ENCODE data around the gene SUSD1.
"Not testable (repeated sequence)": the region's sequence is repeated elsewhere in the genome, so short reads cannot be mapped to it uniquely, and the experiment has no call there.

Gene SUSD1

GRCh38 chr9:112094948-112095681, 80.0 kb downstream of the SUSD1 start:
- no peak for DNase-seq (ENCODE audit: low read depth in 2 of 2)

DNA sequence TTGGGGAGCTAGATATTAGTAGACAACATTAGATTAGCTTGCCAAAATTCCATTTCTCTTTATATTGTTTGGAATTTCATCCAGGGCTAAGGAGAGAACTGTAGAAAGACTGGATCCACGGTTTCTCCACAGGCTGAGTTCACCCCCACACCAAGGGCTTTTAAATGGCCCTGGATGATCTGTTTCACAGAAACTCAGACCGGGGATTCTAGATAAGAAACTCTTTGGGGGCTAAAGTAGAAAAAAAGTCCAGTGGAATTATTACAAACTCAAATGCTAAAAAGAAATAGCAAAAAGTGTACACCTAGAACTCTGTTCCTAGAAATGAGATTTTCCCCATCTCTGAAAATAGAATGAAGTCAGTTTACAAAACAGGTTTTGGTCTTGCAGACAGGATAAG, 80.9 kb downstream of the SUSD1 start:
- no peak for DNase-seq (ENCODE audit: low read depth in 2 of 2)

GRCh38 chr9:112093870-112094216, 81.3 kb downstream of the SUSD1 start:
- DNase-seq (ENCODE audit: low read depth in 2 of 2), result no peak

GRCh38 chr9:112093147-112093869, 81.8 kb downstream of the SUSD1 start:
- DNase-seq (ENCODE audit: low read depth in 2 of 2), result no peak

GRCh38 chr9:112091810-112092209, 83.3 kb downstream of the SUSD1 start:
- DNase-seq (ENCODE audit: low read depth in 2 of 2), result no peak

DNA sequence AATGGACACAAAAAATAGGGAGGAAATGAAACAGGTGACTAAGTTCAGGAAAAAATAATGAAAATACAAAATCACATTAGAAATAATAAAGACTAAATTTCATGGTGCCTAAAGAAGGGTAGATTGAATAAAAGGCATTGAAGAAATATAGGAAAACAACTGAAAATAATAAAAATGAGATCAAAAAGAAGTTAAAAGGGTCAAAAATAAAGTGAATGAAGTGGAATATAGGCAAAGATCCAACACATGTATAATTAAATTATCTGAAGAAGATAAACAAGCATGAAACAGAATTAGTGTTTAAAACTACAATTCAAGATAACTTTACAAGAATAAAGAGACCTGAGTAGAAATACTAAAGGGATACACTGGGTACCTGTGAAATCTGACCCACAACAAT, 87.6 kb downstream of the SUSD1 start:
- DNase-seq (ENCODE audit: low read depth in 2 of 2), result no peak

GRCh38 chr9:112086627-112087026, 88.5 kb downstream of the SUSD1 start:
- no peak for DNase-seq (ENCODE audit: low read depth in 2 of 2)

GRCh38 chr9:112084907-112085306, 90.2 kb downstream of the SUSD1 start:
- no peak for DNase-seq (ENCODE audit: low read depth in 2 of 2)

DNA sequence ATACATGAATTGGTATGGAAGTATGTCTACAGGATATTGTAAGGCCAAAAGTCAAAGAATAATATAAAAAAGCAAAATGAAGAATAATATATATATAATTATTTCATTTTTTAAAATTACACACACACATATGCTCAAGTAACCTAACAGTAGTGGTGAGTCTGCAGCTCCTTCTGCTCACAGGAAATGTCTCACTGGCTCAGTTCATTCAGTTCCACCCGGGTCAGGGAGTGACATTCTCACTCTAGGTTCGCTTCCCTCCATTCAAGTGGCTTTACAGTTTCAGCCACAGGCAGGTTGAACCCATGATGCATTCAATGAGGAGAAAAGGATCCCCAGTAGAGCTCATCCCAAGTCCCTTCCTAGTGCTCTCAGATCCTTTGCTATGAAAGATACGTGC, 90.8 kb downstream of the SUSD1 start:
- no peak for DNase-seq (ENCODE audit: low read depth in 2 of 2)

DNA sequence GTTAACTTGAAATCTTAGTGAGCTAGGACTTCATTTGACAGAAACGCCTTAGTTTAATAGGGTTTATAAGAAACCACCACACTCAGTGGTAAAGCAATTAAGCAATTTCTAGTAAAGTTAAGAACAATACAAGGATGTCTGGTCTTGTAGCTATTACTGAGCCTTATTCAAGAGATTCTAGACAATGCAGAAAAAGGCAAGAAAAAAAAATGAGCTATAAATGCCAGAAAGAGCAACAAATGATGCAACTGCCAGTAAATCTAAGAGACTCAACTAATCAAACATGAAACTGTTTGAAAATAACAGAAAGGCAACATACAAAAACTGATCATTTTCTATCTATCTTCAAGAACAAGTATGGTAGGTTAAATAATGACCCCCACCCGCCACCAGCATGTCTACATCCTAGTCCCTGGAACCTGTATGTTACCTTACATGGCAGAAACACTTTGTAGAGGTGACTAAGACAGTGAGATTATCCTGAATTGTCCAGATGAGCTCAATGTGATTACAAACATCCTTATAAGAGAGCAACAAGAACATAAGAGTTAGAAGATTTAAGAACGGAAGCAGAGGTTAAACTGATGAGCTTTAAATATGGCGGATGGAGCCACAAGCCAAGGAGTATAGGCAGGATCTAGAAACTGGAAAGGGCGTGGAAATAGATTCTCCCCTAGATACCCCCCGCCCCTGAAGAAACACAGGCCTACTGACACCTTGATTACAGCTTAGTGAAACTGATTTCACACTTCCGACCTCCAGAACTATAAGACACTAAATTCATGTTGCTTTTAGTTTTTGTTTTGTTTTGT, 93.0 kb downstream of the SUSD1 start:
- no peak for DNase-seq (ENCODE audit: low read depth in 2 of 2)

GRCh38 chr9:112080831-112081542, 94.1 kb downstream of the SUSD1 start:
- no peak for DNase-seq (ENCODE audit: low read depth in 2 of 2)

GRCh38 chr9:112078432-112078831, 96.7 kb downstream of the SUSD1 start:
- no peak for DNase-seq (ENCODE audit: low read depth in 2 of 2)

DNA sequence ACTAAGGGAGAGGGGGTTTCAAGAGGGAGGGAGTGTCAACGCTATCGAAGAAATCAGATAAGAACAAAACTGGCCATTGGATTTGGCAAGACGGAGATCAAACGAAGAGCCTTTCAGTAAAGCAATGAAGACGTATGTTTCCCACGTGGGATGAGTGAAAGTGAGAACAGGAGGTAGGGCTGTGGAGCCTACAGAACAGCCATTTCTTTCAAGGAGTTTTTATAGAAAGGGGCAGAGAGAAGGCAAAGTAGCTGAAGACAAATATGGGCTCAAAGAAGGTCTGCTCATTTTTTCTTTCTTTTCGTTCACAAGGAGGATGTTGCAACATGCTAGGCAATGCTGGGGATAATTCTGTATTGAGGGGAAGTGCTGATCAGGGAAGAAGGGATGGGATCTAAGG, 98.3 kb downstream of the SUSD1 start:
- DNase-seq (ENCODE audit: low read depth in 2 of 2), result no peak

GRCh38 chr9:112075009-112075378, 100.1 kb downstream of the SUSD1 start:
- no peak for DNase-seq (ENCODE audit: low read depth in 2 of 2)

- DNase-seq (ENCODE audit: low read depth in 2 of 2), result peak; percentile 38 to 64
These were observed 100.7 kb downstream of the SUSD1 start for GRCh38 chr9:112074250-112075008.

GRCh38 chr9:112073639-112074173, 101.4 kb downstream of the SUSD1 start:
- DNase-seq (ENCODE audit: low read depth in 2 of 2), result not testable (repeated sequence)

- no peak for DNase-seq (ENCODE audit: low read depth in 2 of 2)
These were observed 102.1 kb downstream of the SUSD1 start for GRCh38 chr9:112072721-112073638.

DNA sequence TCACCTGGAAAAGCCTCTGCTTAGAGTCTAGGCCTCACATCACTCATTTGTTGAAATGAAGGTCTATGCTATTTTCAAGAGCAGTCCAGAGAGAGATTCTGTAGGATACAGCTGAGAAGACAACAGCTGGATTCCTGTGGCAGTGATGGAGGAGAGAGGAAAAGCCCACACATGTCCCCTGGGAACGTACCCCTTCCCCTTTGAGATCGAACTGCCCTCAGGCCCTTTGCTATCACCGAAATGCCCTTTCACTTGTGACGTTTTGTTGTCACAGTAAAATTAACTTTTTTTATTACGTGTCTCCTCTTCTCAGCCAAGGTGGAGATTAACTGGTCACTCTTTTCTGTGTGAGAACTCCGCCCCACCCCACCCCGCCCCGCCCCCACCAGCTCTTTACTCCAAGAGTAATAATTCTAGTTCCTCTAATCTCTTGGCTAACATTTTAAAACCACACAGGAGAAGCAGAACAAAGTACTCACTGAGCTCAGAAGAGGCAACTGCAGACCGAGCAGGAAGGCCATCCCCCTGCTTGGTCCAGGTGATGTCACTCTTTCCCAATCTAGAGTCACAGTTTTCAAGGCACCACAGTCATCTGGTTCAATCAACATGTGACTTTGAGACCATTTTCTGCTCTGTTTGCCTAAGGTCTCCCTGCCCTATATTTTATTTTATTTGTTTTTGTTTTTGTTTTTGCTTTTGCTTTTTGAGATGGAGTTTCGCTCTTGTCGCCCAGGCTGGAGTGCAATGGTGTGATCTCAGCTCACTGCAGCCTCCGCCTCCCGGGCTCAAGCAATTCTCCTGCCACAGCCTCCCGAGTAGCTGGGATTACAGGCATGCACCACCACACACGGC, 105.6 kb downstream of the SUSD1 start:
- DNase-seq (ENCODE audit: low read depth in 2 of 2), result no peak
